Neutrophil (primary cell): Measurements from ENCODE around the gene ASPG.

ENCODE experiments used
- H3K27ac ChIP-seq: fragments of 200-600 bp; sonication (generic); 2 replicates; pipeline ENCODE4 v1.5.1; 2016; ENCODE audit warnings: mild to moderate bottlenecking, moderate library complexity
- H3K27me3 ChIP-seq: fragments of 200-600 bp; sonication (generic); 2 replicates; pipeline ENCODE4 v1.6.0; 2016; ENCODE audit warnings: mild to moderate bottlenecking
- H3K36me3 ChIP-seq: fragments of 200-600 bp; sonication (generic); 2 replicates; pipeline ENCODE4 v1.5.1; 2017
- H3K4me1 ChIP-seq, 2 experiments: fragments of 200-600 bp in 1 of 2; sonication (generic) in 1 of 2; 1 replicate in 1 of 2; 2 replicates in 1 of 2; pipeline versions ENCODE4 v1.5.1 to v1.6.1; 2013 to 2016; ENCODE audit warnings: low read depth in 1 of 2, low read length in 1 of 2, mild to moderate bottlenecking in 1 of 2, moderate library complexity in 1 of 2; ENCODE audit not compliant: control insufficient read depth in 1 of 2, insufficient read depth in 1 of 2
- H3K4me3 ChIP-seq, 2 experiments: fragments of 200-600 bp in 1 of 2; sonication (generic) in 1 of 2; 1 replicate in 1 of 2; 2 replicates in 1 of 2; pipeline ENCODE4 v1.5.1; 2013 to 2016; ENCODE audit warnings: low read depth in 1 of 2, low read length in 1 of 2, mild to moderate bottlenecking in 1 of 2, moderate library complexity in 1 of 2
- H3K9me3 ChIP-seq: fragments of 200-600 bp; sonication (generic); 2 replicates; pipeline ENCODE4 v1.5.1; 2016
- CTCF ChIP-seq: fragments of 200-600 bp; sonication (generic); IDR thresholded peaks from 2 replicates; pipeline ENCODE4 v1.5.1; 2016; ENCODE audit warnings: antibody characterized with exemption

The ASPG gene

GRCh38 chr14:104099096-104100041 lies 13.9 kb downstream of the ASPG start:
- Histone ChIP-seq H3K9me3 (no peaks in the 10 kb centered on the region), H3K27ac (no peak overlapping the region), H3K27me3 (no peaks in the 10 kb centered on the region), H3K36me3 (no peaks in the 10 kb centered on the region), H3K4me1 (no peaks in the 10 kb centered on the region), H3K4me3 (no peak overlapping the region)
- no peak for TF ChIP-seq CTCF

GRCh38 chr14:104100171-104101085 lies 14.9 kb downstream of the ASPG start:
- no peak for TF ChIP-seq CTCF
- no peaks in the 10 kb centered on the region for H3K4me1 ChIP-seq
- no peak overlapping the region for H3K4me3 ChIP-seq
- no peak overlapping the region for H3K27ac ChIP-seq
- H3K27me3 ChIP-seq = no peaks in the 10 kb centered on the region
- H3K36me3 ChIP-seq = no peaks in the 10 kb centered on the region
- no peaks in the 10 kb centered on the region for H3K9me3 ChIP-seq

- no peaks in the 10 kb centered on the region for H3K27me3 ChIP-seq
- no peaks in the 10 kb centered on the region for H3K9me3 ChIP-seq
- no peak overlapping the region for H3K27ac ChIP-seq
- no peaks in the 10 kb centered on the region for H3K4me1 ChIP-seq
- no peak for TF ChIP-seq CTCF
- no peak overlapping the region for H3K4me3 ChIP-seq
- no peaks in the 10 kb centered on the region for H3K36me3 ChIP-seq
Measured at GRCh38 chr14:104101086-104101621, 15.7 kb downstream of the ASPG start.

- TF ChIP-seq CTCF = no peak
- H3K27ac ChIP-seq = no peak overlapping the region
- no peak overlapping the region for H3K4me3 ChIP-seq
- H3K27me3 ChIP-seq = no peaks in the 10 kb centered on the region
- H3K4me1 ChIP-seq = no peaks in the 10 kb centered on the region
- no peaks in the 10 kb centered on the region for H3K36me3 ChIP-seq
- no peaks in the 10 kb centered on the region for H3K9me3 ChIP-seq
Measured at GRCh38 chr14:104101651-104102281, 16.3 kb downstream of the ASPG start.

- H3K4me1 ChIP-seq = no peaks in the 10 kb centered on the region
- no peak for TF ChIP-seq CTCF
- no peaks in the 10 kb centered on the region for H3K27me3 ChIP-seq
- H3K36me3 ChIP-seq = no peaks in the 10 kb centered on the region
- no peaks in the 10 kb centered on the region for H3K9me3 ChIP-seq
- no peak overlapping the region for H3K27ac ChIP-seq
- H3K4me3 ChIP-seq = no peak overlapping the region
Measured at GRCh38 chr14:104102282-104102914, 16.9 kb downstream of the ASPG start.
